Measurements from ENCODE around the gene DMAC2. TPM values are rescaled to one million over a fixed set of nuclear protein-coding genes. Genes with fewer than 3 reads are reported as not detected.

DMAC2 gene
- total and polyA plus RNA-seq, 2 donors (not counting 3 experiments of a cell fraction or from before 2014, with no cell fraction given) = 65.4 to 137 TPM

DNA sequence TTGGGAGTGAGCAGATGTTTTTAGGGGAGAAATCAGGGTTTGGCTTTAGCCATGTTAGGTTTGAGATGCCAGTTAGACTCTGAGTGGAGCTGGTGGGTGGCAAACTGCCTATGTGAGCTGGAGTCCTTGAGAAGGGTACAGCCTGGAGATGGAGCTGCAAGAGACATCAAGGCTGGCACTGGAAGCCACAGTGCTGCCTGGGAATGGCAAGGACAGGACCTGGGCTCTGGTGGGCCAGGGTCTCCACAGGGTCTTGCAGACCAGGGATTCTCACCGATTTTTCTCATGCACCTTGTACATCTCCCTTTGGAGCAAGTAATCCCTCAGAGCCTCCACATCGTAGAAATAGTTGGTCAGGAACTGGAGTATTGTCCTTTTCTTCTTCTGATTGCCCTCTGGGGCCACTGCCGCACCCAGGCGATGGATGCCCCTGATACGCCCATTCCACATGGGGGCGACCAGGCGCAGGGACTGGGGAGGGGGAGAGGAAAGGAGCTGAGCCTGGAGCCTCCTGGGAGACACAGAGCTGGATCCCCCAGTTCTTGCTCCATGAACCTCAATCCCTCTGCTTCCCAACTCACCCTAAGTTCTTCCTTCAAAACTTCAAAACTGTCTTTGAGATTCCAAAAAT lies 1.7 kb downstream of the DMAC2 start:
- CTCF ChIA-PET = interaction anchor here (1.4 to 3.8 kb wide), 3 partner anchors 11 to 125 kb away, joined by 3 to 23 read pairs (median 4); partner anchors contain the start of gene TGFB1
- FAIRE-seq = no peak
- intact Hi-C loops (cut with micrococcal nuclease) = no loop called here

DNA sequence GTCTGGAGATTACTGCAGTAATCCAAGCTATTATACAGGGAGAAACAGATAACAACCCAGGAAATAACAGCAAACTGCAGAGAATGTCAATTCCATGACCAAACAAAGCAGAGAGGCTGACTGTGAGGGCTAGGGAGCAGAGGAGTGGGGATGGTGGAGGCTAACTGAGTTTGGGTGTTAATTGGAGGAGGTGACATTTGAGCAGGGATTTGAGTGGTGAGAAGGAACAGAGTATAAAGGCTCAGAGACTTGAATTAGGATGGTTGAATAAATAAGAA lies 3.1 kb downstream of the DMAC2 start:
- Histone ChIP-seq H2AFZ (ENCODE audit: low read depth, low read length) (no peak overlapping the region), H3K4me3 (replicated peaks in 1 of 3; ENCODE audit: insufficient read depth in 1 of 3, low read depth in 1 of 3, low read length in 3 of 3) (no peak overlapping the region), H3K4me1 (ENCODE audit: control insufficient read depth, extremely low read depth, insufficient read depth, low read length) (peaks cover 6% of the 10 kb centered on the region), H3K27me3 (ENCODE audit: control insufficient read depth in 2 of 2, insufficient read depth in 2 of 2, low read length in 2 of 2) (no peaks in the 10 kb centered on the region), H4K20me1 (replicated peaks; ENCODE audit: control insufficient read depth, extremely low read depth, insufficient read depth, low read length) (no peaks in the 10 kb centered on the region), H3K9me3 (replicated peaks; ENCODE audit: control insufficient read depth, insufficient read depth, low read length) (no peaks in the 10 kb centered on the region), H3K27ac (ENCODE audit: insufficient read depth, low read depth, low read length) (no peak overlapping the region), H3K4me2 (ENCODE audit: insufficient read depth, low read length) (no peak overlapping the region), H3K9me1 (replicated peaks; ENCODE audit: control insufficient read depth, extremely low read depth, insufficient read depth, low read length) (no peaks in the 10 kb centered on the region), H3K79me2 (ENCODE audit: control insufficient read depth, insufficient read depth, low read length) (no peaks in the 10 kb centered on the region), H3K36me3 (ENCODE audit: control insufficient read depth in 2 of 2, extremely low read depth in 1 of 2, insufficient read depth in 2 of 2, low read length in 2 of 2) (peaks cover 0 to 17% of the 10 kb centered on the region in 2 experiments), H3K9ac (replicated peaks; ENCODE audit: extremely low read depth, insufficient read depth, low read length) (no peak overlapping the region)
- dilution Hi-C loops (cut with MboI; ENCODE audit: extremely low pct_ligation_motif_present, low sequenced_read_pairs) (no loop called here), intact Hi-C loops (cut with micrococcal nuclease) (no loop called here)
- CTCF ChIA-PET = interaction anchor here (1.0 to 3.8 kb wide), 4 partner anchors 12 to 127 kb away, joined by 3 to 23 read pairs (median 4); no protein-coding TSS in a partner anchor
- no TSS peak for BruUV-seq (replicated peaks)
- no peak for TF ChIP-seq POLR2A (IDR thresholded peaks at IDR 0.05; ENCODE audit: low read depth, low read length)
- TF ChIP-seq MYC (IDR thresholded peaks at IDR 0.05; ENCODE audit: low read depth, low read length) = no peak
- TF ChIP-seq FOS (IDR thresholded peaks at IDR 0.05; ENCODE audit: borderline replicate concordance, insufficient read depth, low read length) = no peak
- TF ChIP-seq EZH2 (IDR thresholded peaks at IDR 0.05; ENCODE audit: borderline replicate concordance, low read depth, low read length, severe bottlenecking) = no peak
- TF ChIP-seq POLR2AphosphoS5 (IDR thresholded peaks at IDR 0.05; ENCODE audit: insufficient read depth, low read depth, low read length) = no peak
- TF ChIP-seq MAX (IDR thresholded peaks at IDR 0.05; ENCODE audit: insufficient read depth, insufficient read length) = no peak
- no peak for TF ChIP-seq CTCF (IDR thresholded peaks at IDR 0.05; ENCODE audit: extremely low read depth in 1 of 2, insufficient read depth in 1 of 2, low read depth in 1 of 2, low read length in 2 of 2)
- TF ChIP-seq GATA2 (IDR thresholded peaks at IDR 0.05; ENCODE audit: insufficient read depth, insufficient read length, low read depth, low read length) = no peak
- no peak for TF ChIP-seq JUN (IDR thresholded peaks at IDR 0.05; ENCODE audit: borderline replicate concordance, insufficient read depth, insufficient read length, low read depth)
- no peak for DNase-seq (ENCODE audit: low read depth, low spot score)
- POLR2A ChIA-PET = no interaction called here
- FAIRE-seq = no peak

More for the DNA sequence above, 1.7 kb downstream of the DMAC2 start:
- Histone ChIP-seq H3K4me3 (replicated peaks in 1 of 3; ENCODE audit: insufficient read depth in 1 of 3, low read depth in 1 of 3, low read length in 3 of 3) (no peak overlapping the region), H3K4me1 (ENCODE audit: control insufficient read depth, extremely low read depth, insufficient read depth, low read length) (peaks cover 6% of the 10 kb centered on the region), H2AFZ (ENCODE audit: low read depth, low read length) (no peak overlapping the region), H3K36me3 (ENCODE audit: control insufficient read depth in 2 of 2, extremely low read depth in 1 of 2, insufficient read depth in 2 of 2, low read length in 2 of 2) (peaks cover 0 to 7% of the 10 kb centered on the region in 2 experiments), H3K9ac (replicated peaks; ENCODE audit: extremely low read depth, insufficient read depth, low read length) (no peak overlapping the region), H4K20me1 (replicated peaks; ENCODE audit: control insufficient read depth, extremely low read depth, insufficient read depth, low read length) (no peaks in the 10 kb centered on the region), H3K27ac (ENCODE audit: insufficient read depth, low read depth, low read length) (no peak overlapping the region), H3K9me1 (replicated peaks; ENCODE audit: control insufficient read depth, extremely low read depth, insufficient read depth, low read length) (no peaks in the 10 kb centered on the region), H3K79me2 (ENCODE audit: control insufficient read depth, insufficient read depth, low read length) (no peaks in the 10 kb centered on the region), H3K9me3 (replicated peaks; ENCODE audit: control insufficient read depth, insufficient read depth, low read length) (no peaks in the 10 kb centered on the region), H3K4me2 (ENCODE audit: insufficient read depth, low read length) (no peak overlapping the region), H3K27me3 (ENCODE audit: control insufficient read depth in 2 of 2, insufficient read depth in 2 of 2, low read length in 2 of 2) (no peaks in the 10 kb centered on the region)
- POLR2A ChIA-PET = no interaction called here
- BruUV-seq (replicated peaks) = no TSS peak
- dilution Hi-C loops (cut with MboI; ENCODE audit: extremely low pct_ligation_motif_present, low sequenced_read_pairs) = no loop called here
- TF ChIP-seq EZH2 (IDR thresholded peaks at IDR 0.05; ENCODE audit: borderline replicate concordance, low read depth, low read length, severe bottlenecking) (no peak), GATA2 (IDR thresholded peaks at IDR 0.05; ENCODE audit: insufficient read depth, insufficient read length, low read depth, low read length) (no peak), MAX (IDR thresholded peaks at IDR 0.05; ENCODE audit: insufficient read depth, insufficient read length) (no peak)
- no peak for DNase-seq (ENCODE audit: low read depth, low spot score)

Data from endothelial cell of umbilical vein (primary cell).